HG03280 (cell line): ENCODE data around the gene RBM19.
"Not testable (repeated sequence)": the region's sequence is repeated elsewhere in the genome, so short reads cannot be mapped to it uniquely, and the experiment has no call there.

Experiments used
- ATAC-seq: cut with Tn5 transposase; IDR thresholded peaks from one replicate; pipeline ENCODE4 v1.9.1; 2021; ENCODE audit warnings: mild to moderate bottlenecking, moderate library complexity; ENCODE audit not compliant: unreplicated experiment

The RBM19 gene

GRCh38 chr12:113815031-113815430, 151.1 kb downstream of the RBM19 start:
- no peak for ATAC-seq

DNA sequence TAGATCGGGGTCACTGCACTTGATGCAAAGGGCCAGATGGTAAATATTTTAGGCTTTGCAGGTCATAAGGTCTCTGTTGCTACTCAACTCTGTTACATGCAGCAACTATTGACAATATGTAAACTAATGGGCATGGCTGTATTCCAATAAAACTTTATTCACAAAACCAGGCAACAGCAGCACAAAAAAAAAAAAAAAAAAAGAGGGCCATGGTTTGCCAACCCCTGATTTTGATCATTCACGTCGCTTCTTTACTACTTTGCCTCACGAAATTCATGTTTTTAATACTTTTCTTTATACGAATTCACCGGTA, 152.9 kb downstream of the RBM19 start:
- ATAC-seq = no peak

- ATAC-seq = no peak
Measured at GRCh38 chr12:113812411-113813228, 153.5 kb downstream of the RBM19 start.

DNA sequence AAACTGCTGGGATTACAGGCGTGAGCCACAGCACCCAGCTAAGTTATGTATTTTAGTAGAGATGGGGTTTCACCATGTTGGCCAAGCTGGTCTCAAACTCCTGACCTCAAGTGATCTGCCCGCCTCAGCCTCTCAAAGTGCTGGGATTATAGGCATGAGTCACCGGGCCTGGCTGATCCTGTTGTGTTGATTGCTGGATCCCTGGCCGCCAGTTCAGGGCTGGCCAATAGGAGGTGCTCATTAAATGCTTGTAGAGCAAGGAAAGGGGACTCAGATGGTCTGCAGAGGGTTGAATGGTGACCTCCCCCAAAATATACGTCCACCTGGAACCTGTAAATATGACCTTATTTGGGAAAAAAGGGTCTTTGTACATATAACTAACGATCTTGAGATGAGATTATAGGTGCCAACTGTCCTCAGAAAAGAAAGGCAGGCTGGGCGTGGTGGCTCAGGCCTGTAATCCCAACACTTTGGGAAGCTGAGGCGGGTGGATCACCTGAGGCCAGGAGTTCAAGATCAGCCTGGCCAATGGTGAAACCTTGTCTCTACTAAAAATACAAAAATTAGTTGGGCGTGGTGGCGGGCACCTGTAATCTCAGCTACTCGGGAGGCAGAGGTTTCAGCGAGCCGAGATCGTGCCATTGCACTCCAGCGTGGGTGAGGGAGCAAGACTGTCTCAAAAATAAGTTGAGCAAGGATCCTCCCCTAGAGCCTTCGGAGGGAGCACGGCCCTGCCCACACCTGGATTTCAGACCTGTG, 156.5 kb downstream of the RBM19 start:
- ATAC-seq = not testable (repeated sequence)

DNA sequence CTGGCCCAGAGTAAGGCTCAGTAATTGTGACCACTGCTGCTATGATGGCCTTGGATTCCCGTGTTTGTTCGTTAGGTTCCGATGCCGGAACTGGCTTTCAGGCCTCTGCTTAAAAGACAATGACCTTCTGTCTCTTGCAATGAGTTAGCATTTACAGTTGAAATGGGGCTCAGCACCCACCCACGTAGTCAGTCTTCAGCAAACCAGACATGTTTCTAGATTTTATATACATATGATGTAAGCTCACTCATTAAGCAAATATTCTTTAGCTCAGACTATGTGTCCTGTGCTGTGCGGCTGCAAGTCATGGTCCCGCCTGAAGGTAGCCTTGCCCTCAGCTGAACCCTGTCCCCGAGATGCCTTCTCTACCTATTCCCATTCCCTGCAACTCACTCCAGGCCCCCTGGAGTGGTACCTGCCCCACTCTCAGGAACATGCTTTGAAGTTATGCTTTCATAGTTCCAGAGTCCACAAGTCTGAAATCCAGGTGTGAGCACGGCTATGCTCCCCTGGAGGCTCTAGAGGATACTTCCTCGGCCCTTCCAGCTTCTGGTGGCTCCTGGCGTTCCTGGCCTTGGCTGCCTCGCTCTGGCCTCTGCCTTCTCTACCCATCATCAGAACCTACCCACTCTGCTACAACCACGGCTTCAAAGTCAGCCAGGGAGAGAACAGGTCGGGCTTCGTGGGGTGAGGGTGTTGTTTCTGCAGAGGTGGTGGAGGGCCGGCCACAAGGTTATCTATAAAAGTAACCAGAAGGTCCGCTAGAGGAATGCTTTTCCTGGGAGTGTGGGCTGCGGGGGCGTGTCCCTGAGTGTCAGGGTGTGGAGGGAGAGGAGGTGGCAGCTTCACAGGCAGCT, 157.8 kb downstream of the RBM19 start:
- ATAC-seq = no peak

GRCh38 chr12:113805673-113806072, 160.5 kb downstream of the RBM19 start:
- ATAC-seq = no peak

DNA sequence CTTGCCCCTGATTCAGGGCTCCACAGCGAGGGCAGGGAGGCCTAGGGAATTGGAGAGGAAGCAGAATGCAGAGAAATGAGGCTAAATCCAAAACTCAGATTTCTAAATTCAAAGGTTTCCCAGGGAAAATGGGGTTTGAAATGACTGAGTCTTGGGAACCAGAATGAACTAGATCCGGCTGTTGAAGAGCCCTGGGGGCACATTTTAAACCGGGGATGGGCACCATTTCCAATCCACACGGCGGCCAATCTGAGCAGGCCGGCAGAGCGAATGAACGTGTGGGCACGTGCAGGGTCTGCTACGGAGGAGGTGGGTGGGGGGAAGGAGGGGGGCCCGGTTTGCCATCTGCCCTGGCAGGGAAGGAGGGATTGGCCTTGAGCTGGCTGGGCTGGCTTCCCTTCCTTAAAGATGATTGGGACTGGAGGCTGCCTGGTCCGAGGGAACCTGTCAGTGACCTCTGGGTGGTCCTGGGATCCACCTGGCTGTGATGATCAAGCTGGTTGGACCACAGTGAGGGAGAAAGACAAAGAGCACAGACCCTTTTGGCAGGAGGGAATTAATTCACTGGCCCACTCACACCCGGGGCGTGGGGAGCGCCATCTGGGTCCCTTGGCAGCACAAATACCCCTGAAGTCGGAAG, 161.0 kb downstream of the RBM19 start:
- ATAC-seq = no peak

GRCh38 chr12:113803759-113804140, 162.4 kb downstream of the RBM19 start:
- ATAC-seq = no peak

- ATAC-seq = no peak
Measured at GRCh38 chr12:113802966-113803758, 163.0 kb downstream of the RBM19 start.

DNA sequence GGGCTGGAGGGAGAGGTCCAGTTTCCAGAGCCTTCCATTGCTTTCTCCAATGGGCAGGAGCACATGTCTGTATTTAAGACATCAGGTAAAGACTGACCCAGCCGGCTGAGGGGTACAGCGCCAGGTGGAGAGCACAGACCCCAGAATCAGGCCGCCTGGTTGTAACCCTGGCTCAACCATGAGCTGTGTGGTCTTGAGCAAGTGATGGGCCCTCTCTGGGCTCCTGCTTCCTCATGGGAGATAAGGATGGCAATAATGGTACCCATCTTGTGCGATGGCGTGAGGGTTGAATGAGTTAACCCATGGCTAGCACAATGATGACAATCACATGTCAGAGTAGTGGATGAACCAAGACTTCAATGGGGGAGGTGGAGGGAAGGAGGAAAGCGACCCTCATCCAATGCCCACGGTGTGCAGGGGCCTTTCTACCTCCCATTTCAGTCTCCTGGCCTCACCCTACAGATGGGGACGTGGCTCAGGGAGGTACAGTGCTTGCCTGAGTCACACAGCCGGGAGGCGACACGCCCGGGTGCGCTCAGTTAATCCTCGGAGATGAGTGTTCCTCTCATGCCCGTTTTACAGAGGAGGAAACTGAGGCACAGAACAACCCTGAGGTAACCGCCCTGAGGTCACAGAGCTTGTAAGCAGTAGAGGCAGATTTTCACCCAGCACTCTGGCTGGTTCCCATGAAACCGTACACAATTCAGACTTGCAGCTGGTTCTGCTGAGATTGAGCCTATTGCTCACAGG, 163.9 kb downstream of the RBM19 start:
- no peak for ATAC-seq

- no peak for ATAC-seq
Measured at GRCh38 chr12:113800201-113800600, 165.9 kb downstream of the RBM19 start.

DNA sequence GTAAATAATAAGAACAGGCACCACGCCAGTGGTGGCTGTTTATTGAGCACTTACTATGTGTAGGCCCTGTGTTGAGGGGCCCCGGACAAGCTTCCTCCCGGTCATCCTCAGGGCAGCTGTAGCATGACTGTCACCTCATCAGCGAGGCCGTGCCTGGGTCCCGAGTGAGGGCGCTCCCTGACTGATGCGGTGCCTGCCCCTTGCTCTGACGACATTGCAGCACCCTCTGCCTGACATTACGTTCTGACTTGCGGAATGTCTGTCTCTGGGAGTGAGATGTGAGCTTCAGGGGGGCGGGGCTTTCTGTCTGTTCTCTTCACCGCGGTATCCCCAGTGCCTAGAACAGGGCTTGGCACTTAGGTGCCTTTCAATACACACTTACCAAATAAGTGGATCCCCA, 167.6 kb downstream of the RBM19 start:
- ATAC-seq = no peak

GRCh38 chr12:113797535-113797868, 168.6 kb downstream of the RBM19 start:
- ATAC-seq = no peak

DNA sequence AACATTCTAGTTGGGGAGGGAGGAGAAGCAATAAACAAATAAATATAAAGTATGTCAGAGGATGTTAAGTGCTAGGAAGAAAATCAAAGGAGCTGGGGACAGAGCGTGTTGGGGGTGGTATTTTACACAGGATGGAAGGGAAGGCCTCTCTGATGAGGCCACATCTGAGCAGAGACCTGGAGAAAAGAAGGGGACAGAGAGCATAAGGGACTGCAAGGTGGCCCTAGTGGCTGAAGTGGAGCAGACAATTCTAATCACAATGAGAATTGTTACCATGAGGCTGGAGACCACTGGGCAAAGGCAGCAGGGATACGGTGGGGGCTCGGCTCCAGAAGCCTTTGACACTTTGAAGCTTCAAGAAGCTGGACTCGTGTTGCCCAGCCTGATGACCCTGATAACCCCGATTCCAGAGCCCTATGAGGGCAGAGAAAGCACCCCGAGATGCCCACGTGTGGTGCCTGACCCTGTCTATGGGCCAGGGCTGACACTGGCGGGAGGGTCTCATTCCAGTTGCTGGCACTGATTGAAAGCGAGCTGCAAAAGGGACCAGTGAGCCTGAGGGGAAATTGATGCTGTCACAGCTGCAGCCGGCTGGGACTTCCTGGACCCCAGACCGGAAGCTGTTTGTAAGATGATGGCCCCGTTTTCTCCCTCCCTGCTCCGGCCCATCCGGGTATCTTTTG, 169.1 kb downstream of the RBM19 start:
- ATAC-seq = no peak

DNA sequence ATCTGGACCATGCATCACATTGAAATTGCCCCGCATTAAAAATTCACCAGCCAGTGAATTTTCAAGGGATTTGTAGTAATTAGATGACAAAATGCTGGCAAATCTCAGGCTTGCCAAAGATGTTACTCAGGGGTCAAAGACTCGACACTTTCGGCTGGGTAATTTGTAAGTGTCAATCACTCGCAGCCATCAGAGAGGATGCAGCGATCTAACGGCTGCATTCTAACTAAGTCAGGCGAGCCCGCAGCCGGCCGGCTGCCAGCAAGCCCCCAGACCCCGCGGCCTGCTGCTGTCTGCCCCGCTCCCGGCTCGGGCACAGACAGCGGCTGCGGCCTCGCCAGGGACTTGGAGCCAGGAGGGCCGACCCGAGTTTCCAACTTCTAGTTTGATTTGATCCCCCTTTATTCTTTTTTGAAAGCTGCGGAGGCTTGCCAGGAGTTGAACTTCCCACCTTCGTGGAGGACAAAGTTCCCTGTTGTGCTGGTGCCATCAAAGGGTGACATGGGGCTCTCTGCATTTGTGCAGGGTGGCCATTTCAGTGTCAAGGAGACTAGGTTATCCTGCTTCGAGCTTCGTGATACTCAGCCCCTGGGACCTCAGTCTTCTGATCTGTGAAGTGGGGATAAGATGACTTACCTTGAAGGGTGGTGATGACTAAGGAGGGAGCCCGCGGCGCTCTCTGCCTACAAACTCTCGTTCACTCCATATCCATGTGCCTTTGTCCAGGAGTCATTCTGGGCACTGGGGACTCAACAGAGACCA, 169.9 kb downstream of the RBM19 start:
- ATAC-seq = no peak

GRCh38 chr12:113795445-113795844, 170.7 kb downstream of the RBM19 start:
- ATAC-seq = no peak

DNA sequence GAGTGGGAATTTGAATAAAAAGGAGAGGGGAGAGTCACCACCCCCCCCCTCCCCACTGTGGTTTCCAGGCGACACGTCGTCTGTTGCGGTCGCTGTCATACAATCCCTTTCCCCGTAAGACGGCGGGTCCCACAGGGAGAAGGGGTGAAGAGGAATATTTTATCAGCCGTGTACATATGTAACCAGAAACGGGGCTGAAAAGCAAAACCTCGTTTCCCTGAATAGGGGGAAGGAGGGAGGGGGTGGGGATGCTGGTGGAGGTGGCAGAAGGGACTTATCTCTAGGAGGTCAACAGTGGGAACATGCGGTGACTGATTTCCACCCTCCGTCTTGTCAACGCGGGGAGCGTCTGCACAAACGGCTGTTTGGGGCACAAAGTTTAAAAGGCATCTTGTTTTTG, 171.4 kb downstream of the RBM19 start:
- no peak for ATAC-seq

- ATAC-seq = no peak
Measured at GRCh38 chr12:113793250-113793649, 172.9 kb downstream of the RBM19 start.
